Gastroesophageal sphincter (tissue), 4 donors: ENCODE data around the gene SLC44A3. TPM values are rescaled to one million over a fixed set of nuclear protein-coding genes. Genes with fewer than 3 reads are reported as not detected.

Experiments
- ATAC-seq: fragments of 150-250 bp; one replicate; pipeline ENCODE4 v1.9.1; 2016; ENCODE audit warnings: mild to moderate bottlenecking, moderate library complexity
- H3K27ac ChIP-seq, 4 donors: fragments of 200-600 bp; sonication (generic) in 3 of 4; 1 replicate in 3 of 4; 2 replicates in 1 of 4; pipeline ENCODE4 v1.5.1; 2016 to 2019
- H3K27me3 ChIP-seq: fragments of 200-600 bp; sonication (generic); one replicate; pipeline ENCODE4 v1.5.1; 2019
- H3K36me3 ChIP-seq, 2 donors: fragments of 200-600 bp; sonication (generic); one replicate each; pipeline ENCODE4 v1.5.1; 2019; ENCODE audit warnings: control low read depth in 1 of 2
- H3K4me1 ChIP-seq, 3 donors: fragments of 200-600 bp; sonication (generic); 1 replicate in 2 of 3; 2 replicates in 1 of 3; pipeline ENCODE4 v1.5.1; 2016 to 2019; ENCODE audit warnings: control low read depth in 2 of 3
- H3K4me3 ChIP-seq, 2 donors: fragments of 200-600 bp; sonication (generic); one replicate each; pipeline ENCODE4 v1.5.1; 2019; ENCODE audit warnings: mild to moderate bottlenecking in 1 of 2, moderate library complexity in 1 of 2
- H3K9me3 ChIP-seq, 3 donors: fragments of 200-600 bp; sonication (generic); one replicate each; pipeline ENCODE4 v1.5.1; 2017 to 2019; ENCODE audit warnings: control low read depth in 2 of 3
- EP300 ChIP-seq: sonication (generic); formaldehyde crosslinking; IDR thresholded peaks from one replicate; pipeline ENCODE4 v1.6.1; 2017; ENCODE audit warnings: antibody characterized with exemption, mild to moderate bottlenecking
- POLR2A ChIP-seq, 2 donors: fragments of 450-650 bp; IDR thresholded peaks; one replicate each; pipeline ENCODE4 v1.6.1; 2017; ENCODE audit warnings: antibody characterized with exemption in 2 of 2, mild to moderate bottlenecking in 2 of 2, moderate library complexity in 1 of 2
- POLR2AphosphoS5 ChIP-seq: sonication (generic); formaldehyde crosslinking; IDR thresholded peaks from one replicate; pipeline ENCODE4 v1.6.1; 2017; ENCODE audit warnings: antibody characterized with exemption
- WGBS, 2 donors: methylation state at CpG; one replicate each; pipeline ENCODE4 v1.1.5; 2018; ENCODE audit warnings: low coverage in 1 of 2; 5-methylcytosine and 5-hydroxymethylcytosine counted together
- total RNA-seq, 4 donors: library from RNA; depleted of rRNA; stranded (reverse); fragments of >200 nt; gene quantifications; one replicate each; pipeline ENCODE4 v1.1.0, GENCODE V29; 2016
- TF ChIP-seq, protein P1 (sequence below), 4 experiments: fragments of 200-600 bp in 2 of 4; fragments of 450-650 bp in 2 of 4; sonication (generic) in 1 of 4; IDR thresholded peaks; one replicate each; pipeline ENCODE4 v1.5.1; 2017 to 2019; ENCODE audit warnings: antibody characterized with exemption in 4 of 4, mild to moderate bottlenecking in 2 of 4, moderate library complexity in 2 of 4

SLC44A3 gene
- total RNA-seq, 4 donors from 2014 or later: 0.47 to 3.9 (median 1.2) TPM

- peaks cover 10% of the 10 kb centered on the region for H3K27me3 ChIP-seq
- WGBS, 2 donors: 81 to 82% methylated on average over 2 of the region's 2 CpGs
- H3K9me3 ChIP-seq: peaks cover 0 to 5% (median 0%) of the 10 kb centered on the region in 3 donors
- no peaks in the 10 kb centered on the region for H3K36me3 ChIP-seq
- ATAC-seq: no peak
- no peak overlapping the region for H3K4me3 ChIP-seq
- H3K27ac ChIP-seq: no peak overlapping the region
- TF ChIP-seq, protein P1, sequence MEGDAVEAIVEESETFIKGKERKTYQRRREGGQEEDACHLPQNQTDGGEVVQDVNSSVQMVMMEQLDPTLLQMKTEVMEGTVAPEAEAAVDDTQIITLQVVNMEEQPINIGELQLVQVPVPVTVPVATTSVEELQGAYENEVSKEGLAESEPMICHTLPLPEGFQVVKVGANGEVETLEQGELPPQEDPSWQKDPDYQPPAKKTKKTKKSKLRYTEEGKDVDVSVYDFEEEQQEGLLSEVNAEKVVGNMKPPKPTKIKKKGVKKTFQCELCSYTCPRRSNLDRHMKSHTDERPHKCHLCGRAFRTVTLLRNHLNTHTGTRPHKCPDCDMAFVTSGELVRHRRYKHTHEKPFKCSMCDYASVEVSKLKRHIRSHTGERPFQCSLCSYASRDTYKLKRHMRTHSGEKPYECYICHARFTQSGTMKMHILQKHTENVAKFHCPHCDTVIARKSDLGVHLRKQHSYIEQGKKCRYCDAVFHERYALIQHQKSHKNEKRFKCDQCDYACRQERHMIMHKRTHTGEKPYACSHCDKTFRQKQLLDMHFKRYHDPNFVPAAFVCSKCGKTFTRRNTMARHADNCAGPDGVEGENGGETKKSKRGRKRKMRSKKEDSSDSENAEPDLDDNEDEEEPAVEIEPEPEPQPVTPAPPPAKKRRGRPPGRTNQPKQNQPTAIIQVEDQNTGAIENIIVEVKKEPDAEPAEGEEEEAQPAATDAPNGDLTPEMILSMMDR (IDR thresholded peaks at IDR 0.05): no peak
- TF ChIP-seq EP300 (no peak), POLR2A (IDR thresholded peaks at IDR 0.05) (no peak), POLR2AphosphoS5 (no peak)
- H3K4me1 ChIP-seq: peaks cover 0 to 21% (median 0%) of the 10 kb centered on the region in 3 donors
Observed at GRCh38 chr1:94817712-94818111, 2.4 kb upstream of the SLC44A3 start.

- WGBS, 2 donors: 72 to 73% methylated on average over 4 to 11 of the region's 14 CpGs
- Histone ChIP-seq H3K27ac (peak overlapping the region in 1 of 4 donors; percentile 62), H3K4me1 (peaks cover 0 to 21% (median 0%) of the 10 kb centered on the region in 3 donors), H3K9me3 (peaks cover 0 to 5% (median 0%) of the 10 kb centered on the region in 3 donors), H3K4me3 (peak overlapping the region; percentile 27 to 69), H3K27me3 (peaks cover 10% of the 10 kb centered on the region), H3K36me3 (no peaks in the 10 kb centered on the region)
- ATAC-seq: no peak
- TF ChIP-seq, protein P1 (IDR thresholded peaks at IDR 0.05): no peak
- TF ChIP-seq POLR2AphosphoS5 (no peak), POLR2A (IDR thresholded peaks at IDR 0.05) (no peak), EP300 (no peak)
Observed at GRCh38 chr1:94819238-94819944, 766 bp upstream of the SLC44A3 start.

DNA sequence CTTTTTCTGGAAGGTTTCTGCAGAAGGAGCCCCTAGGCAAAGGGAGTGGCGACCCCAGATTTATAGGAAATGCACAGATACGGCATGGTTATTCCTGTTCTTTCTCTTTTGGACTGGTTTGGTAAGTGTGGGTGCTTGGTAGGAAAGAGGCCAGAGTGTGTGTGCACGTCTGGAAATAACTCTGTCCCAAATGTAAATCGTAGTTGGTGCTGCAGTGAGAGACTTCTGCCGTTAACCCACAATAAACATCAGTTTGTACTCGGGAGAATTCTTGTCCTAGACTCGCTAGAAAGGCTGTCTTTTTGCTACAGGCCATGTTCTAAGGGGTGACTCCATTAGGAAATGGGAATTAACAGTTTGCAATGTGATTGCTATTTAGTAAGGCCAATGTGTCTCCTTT lies 779 bp downstream of the SLC44A3 start:
- no peak for ATAC-seq
- 62 to 63% methylated on average over 6 to 7 of the region's 7 CpGs for WGBS, 2 donors
- H3K4me3 ChIP-seq: peak overlapping the region in 1 of 2 donors; percentile 69
- peaks cover 0 to 21% (median 0%) of the 10 kb centered on the region in 3 donors for H3K4me1 ChIP-seq
- no peak for TF ChIP-seq EP300
- no peak for TF ChIP-seq POLR2AphosphoS5
- no peak for TF ChIP-seq POLR2A (IDR thresholded peaks at IDR 0.05)
- TF ChIP-seq, protein P1 (IDR thresholded peaks at IDR 0.05): no peak
- H3K36me3 ChIP-seq: no peaks in the 10 kb centered on the region
- no peak overlapping the region for H3K27ac ChIP-seq
- peaks cover 0 to 5% (median 0%) of the 10 kb centered on the region in 3 donors for H3K9me3 ChIP-seq
- peaks cover 10% of the 10 kb centered on the region for H3K27me3 ChIP-seq

DNA sequence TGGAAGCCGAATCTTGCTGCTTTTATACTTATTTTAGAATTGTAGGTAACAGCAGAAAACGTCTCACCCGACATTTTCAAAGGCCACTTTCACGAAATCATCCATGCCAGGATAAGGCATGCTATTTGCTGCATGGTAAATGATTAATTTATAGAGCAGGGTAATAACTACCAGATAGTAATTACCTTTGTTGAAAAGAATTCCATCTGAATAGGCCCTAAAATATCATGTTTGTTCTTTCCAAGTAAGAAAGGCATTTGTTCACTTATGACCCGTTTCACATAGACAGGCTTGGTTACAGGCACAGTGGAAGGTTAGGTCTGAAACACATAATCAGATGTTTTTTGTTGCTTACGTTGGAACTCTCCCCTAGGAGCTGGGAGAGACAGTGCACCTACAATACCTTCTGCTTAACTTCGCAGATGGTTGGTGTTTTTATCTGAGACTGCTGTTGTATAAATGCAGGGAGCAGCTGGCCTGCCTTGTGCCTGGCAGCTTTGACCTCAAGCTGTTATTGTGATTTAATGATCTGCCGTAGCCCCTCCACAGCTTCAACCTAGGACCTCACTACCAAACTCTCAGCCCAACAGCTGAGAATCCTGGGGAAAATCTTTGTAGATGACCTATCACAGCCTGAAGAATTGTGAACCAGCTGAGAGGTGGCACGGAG lies 1.6 kb downstream of the SLC44A3 start:
- 85 to 87% methylated on average over 9 of the region's 9 CpGs for WGBS, 2 donors
- Histone ChIP-seq H3K9me3 (peaks cover 0 to 4% (median 0%) of the 10 kb centered on the region in 3 donors), H3K4me3 (no peak overlapping the region), H3K4me1 (peaks cover 0 to 21% (median 0%) of the 10 kb centered on the region in 3 donors), H3K27ac (no peak overlapping the region), H3K36me3 (no peaks in the 10 kb centered on the region), H3K27me3 (peaks cover 10% of the 10 kb centered on the region)
- no peak for TF ChIP-seq POLR2A (IDR thresholded peaks at IDR 0.05)
- no peak for TF ChIP-seq EP300
- TF ChIP-seq, protein P1 (IDR thresholded peaks at IDR 0.05): no peak
- TF ChIP-seq POLR2AphosphoS5: no peak
- no peak for ATAC-seq
